Urothelium cell line (cell line): ENCODE data around the gene EPM2A.
A peak's percentile ranks its signal among the peaks of the same experiment; 100 is the strongest.
"Not testable (repeated sequence)": the region's sequence is repeated elsewhere in the genome, so short reads cannot be mapped to it uniquely, and the experiment has no call there.

ENCODE experiments used
- DNase-seq: peaks from one replicate; pipeline ENCODE4 v3.0.0; 2011; ENCODE audit warnings: low spot score, mixed read lengths
- FAIRE-seq: peaks from 2 replicates; lab custom pipeline; 2011; peaks lifted over from hg19 to GRCh38; lab: Jason Lieb, UNC

EPM2A gene

DNA sequence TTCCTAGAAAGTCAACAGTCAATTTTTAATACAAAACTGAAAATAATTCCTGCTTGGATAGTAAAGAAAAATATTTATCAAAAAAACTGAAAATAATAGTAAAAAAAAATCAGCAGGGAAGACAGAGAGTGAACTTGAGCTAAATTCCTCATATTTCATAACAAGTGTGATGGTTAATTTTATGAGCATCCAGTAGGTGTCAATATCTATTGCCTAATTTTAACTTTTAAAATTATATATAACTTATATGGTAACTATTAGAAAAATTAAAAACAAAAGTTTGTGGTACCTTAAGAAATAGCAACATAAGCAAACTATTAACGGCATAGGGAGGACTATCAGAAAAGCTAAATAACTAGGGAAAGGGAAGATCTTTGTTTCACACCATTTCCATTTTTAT, 2.1 kb downstream of the EPM2A start:
- no peak for FAIRE-seq

DNA sequence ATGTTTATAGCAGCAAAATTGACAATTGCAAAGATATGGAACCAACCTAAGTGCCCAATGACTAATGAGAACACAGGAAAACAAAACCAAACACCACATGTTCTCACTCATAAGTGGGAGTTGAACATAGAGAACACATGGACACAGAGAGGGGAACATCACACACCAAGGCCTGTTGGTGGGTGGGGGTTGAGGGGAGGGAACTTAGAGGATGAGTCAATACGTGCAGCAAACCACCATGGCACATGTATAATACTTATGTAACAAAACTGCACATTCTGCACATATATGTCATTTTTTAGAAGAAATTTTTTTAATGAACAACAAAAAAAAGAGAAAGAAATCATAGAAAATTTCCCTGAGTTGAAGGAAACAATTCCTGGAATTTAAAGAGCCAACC, 3.9 kb downstream of the EPM2A start:
- FAIRE-seq (no peak), DNase-seq (no peak)

More for the DNA sequence above, 2.1 kb downstream of the EPM2A start:
- no peak for DNase-seq

DNA sequence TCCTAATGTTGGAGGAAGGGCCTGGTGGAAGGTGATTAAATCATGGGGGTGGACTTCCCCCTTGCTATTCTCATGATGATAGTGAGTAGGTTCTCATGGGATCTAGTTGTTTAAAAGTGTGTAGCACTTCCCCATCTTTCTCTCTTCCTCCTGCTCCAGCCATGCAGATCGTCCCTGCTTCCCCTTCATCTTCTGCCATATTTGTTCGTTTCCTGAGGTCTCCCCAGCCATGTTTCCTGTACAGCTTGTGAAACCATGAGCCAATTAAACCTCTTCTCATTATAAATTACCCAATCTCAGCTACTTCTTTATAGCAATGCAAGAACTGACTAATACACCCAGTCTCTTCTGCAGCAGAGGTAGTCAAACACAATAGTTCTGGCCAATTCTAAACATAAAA, 5.4 kb downstream of the EPM2A start:
- FAIRE-seq (no peak), DNase-seq (no peak)

DNA sequence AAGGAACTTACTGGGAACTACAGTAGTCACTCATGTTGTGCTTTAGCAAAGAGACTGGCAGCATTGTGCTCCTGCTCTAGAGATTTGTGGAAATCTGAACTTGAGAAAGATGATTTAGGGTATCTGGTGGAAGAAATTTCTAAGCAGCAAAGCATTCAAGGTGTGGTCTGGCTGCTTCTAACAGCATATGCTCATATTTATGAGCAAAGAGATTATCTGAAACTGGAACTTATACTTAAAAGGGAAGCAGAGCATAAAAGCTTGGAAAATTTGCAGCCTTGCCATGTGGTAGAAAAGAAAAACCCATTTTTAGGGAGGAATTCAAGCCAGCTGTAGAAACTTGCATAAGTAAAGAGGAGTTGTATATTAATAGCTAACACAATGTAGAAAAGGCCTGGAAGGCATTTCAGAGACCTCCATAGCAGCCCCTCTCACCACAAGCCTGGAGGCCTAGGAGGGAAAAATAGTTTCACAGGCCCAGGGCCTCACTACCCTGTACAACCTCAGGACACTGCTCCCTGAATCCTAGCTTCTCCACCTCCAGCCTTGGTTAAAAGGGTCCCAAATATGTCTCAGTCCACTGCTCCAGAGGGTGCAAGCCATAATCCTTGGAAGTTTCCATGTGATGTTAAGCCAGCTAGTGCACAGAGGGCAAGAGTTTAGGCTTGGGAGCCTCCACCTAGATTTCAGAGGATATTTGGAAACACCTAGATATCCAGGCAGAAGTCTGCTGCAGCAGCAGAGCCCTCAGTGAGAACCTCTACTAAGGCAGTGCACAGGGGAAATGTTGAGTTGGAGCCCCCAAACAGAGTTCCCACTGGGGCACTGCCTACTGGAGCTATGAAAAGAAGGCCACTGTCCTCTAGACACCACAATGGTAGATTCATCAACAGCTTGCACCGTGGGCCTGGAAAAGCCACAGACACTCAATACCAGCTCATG, 6.6 kb downstream of the EPM2A start:
- no peak for DNase-seq
- no peak for FAIRE-seq

DNA sequence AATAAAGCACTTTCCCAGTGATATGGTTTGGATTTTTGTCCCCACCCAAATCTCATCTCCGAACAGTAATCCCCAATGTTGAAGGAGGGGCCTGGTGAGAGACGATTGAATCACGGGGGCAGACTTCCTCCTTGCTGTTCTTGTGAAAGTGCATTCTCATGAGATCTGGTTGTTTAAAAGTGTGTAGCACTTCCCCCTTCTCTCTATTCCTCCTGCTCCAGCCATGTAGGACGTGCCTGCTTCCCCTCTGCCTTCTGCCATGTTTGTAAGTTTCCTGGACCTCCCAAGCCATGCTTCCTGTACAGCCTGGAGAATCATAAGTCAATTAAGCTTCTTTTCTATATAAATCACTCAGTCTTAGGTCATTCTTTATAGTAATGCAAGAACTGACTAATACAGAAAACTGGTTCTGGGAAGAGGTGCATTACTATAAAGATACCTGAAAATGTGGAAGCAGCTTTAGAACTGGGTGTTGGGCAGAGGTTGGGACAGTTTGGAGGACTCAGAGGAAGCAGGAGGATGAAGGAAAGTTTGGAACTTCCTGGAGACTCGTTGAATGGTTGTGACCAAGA, 7.4 kb downstream of the EPM2A start:
- no peak for FAIRE-seq

DNA sequence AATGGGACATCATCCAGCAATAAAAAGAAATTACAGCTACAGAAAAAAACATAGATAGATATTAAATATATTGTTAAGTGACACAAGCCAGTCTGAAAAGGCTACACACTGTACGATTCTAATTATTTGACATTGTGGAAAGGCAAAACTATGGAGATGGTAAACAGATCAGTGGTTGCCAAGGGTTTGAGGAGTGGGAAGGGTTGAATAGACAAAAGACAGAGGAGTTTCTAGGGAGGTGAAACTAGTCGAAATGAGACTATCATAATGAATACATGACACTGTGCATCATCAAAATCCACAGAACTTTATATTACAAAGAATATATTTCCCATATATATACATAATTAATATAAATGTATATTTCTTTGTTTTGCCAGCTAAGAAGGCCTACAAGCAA, 9.8 kb downstream of the EPM2A start:
- DNase-seq: no peak
- no peak for FAIRE-seq

More for the DNA sequence above, 7.4 kb downstream of the EPM2A start:
- no peak for DNase-seq

DNA sequence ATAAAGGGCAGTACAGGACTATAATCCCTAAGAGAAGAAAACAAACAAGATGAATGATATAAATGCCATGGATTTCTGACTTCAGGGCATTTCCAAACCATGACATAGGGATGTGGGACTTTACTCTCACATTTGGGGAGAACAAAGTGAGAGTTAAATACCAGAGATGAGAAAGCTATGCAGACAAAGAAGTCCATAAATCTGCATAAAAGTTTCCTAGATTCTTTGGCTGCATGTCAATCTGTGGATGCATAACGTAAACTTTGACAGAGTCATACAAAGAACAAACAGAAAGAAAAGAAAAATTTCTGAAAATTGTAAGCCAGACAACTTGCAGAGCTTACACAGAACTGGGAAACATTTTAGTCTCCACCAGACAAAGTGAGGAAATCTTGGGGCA, 11.7 kb downstream of the EPM2A start:
- no peak for DNase-seq
- no peak for FAIRE-seq

DNA sequence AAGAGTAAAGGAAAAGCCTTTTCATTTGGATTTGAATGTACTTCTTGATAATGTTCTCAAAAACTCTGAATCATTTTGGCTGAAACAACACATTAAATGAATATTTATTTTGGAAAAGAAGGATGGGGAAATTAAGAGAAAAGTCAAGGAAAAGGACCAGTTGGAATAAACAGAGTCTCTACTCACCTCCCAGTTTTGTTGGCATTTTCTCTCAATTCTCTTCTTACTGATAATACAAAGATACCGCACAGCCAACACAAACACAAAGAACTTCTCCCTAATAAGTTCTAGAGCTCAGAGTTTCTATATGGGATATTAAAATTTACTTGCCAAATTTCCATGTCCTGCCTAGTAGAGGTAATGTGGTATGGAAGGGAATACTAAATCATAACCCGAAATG, 13.1 kb downstream of the EPM2A start:
- DNase-seq (no peak), FAIRE-seq (no peak)

DNA sequence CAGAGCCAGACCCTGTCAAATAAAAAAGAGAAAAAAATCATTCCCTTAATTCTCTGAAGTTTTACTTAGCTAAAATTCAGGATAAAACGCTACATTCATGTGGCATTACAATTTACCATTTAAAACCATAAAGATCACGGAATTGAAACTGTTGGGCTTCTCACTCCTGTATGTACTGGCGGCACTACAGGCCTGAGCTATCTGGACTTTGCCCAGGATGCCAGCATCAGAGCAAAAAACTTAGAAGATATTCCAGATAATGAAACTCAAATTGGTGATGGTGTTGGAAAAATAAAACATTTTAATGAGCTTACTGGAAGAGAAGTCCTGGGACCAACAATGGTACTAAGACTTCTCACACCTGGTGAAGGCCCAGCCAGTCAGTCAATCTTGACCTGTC, 14.2 kb downstream of the EPM2A start:
- FAIRE-seq: no peak
- no peak for DNase-seq

DNA sequence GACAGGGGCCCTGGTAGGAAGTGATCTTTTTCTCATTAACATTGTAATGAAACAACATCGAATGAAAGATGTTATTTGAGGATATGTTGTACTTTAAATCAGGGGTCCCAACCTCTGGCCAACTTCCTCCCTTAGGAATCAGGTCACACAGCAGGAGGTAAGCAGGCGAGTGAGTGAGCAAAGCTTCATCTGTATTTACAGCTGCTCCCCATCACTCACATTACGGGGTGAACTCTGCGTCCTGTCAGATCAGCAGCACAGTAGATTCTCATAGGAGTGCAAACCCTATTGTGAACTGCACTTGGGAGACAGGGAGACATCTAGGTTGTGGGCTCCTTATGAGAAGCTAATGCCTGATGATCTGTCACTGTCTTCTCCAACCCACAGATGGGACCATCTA, 19.9 kb downstream of the EPM2A start:
- DNase-seq (no peak), FAIRE-seq (no peak)

DNA sequence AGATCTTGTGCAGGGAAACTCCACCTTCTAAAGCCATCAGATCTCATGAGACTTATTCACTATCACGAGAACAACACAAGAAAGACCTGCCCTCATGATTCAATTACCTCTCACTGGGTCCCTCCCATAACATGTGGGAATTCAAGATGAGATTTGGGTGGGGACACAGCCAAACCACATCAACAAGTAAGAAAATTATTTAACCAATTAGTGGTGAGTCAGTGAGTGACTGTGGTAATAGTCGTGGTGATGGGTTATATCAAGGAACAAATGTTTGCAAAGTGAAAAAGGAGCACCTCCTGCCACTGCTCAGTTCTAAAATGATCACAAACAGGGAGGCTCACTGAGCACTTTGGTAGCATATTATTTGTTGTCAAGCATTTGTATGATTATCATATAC, 20.6 kb downstream of the EPM2A start:
- FAIRE-seq (no peak), DNase-seq (no peak)

DNA sequence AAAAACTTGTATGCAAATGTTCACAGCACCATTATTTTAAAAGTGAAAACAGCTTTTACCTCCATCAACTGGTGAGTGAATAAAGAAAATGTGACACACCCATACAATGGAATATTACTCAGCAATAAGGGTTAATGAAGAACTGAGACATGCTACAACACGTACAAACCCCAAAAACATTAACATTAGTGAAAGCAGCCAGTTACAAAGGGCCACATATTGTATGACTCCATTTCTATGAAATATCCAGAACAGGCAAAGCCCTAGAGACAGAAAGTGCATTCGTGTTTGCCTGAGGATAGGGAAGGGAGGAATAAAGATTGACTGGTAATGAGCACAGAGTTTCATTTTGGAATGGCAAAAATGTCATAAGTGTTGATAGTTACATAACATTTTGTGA, 21.5 kb downstream of the EPM2A start:
- no peak for DNase-seq
- no peak for FAIRE-seq

DNA sequence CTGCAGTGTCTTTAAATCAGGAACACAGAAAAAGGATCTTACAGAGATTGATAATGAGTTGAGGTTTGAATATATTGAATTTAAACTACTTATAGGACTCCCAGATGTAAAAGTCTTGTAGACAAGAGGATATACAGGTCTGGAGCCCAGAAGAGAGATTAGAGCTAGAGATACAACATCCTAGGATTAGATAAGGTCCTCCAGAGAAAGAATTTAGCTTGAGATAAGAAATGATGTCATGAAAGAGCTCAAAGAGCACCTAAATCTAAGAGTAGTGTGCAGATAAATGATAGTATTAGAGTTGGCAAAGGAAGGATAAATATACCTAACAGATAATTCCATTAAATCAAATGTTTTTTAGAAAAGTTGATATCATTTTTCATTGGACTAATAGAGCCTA, 23.9 kb downstream of the EPM2A start:
- DNase-seq (no peak), FAIRE-seq (no peak)

DNA sequence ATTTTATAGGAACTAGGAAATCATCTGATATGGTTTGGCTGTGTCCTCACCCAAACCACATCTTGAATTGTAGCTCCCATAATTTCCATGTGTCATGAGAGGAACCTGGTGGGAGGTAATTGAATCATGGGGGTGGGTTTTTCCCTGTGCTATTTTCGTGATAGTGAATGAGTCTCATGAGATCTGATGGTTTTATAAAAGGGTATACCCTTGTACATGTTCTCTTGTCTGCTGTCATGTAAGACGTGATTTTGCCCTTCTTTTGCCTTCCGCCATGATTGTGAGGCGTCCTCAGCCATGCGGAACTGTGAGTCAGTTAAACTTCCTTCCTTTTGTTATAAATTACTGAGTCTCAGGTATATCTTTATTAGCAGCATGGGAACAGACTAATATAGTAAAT, 27.9 kb downstream of the EPM2A start:
- FAIRE-seq: no peak
- no peak for DNase-seq

DNA sequence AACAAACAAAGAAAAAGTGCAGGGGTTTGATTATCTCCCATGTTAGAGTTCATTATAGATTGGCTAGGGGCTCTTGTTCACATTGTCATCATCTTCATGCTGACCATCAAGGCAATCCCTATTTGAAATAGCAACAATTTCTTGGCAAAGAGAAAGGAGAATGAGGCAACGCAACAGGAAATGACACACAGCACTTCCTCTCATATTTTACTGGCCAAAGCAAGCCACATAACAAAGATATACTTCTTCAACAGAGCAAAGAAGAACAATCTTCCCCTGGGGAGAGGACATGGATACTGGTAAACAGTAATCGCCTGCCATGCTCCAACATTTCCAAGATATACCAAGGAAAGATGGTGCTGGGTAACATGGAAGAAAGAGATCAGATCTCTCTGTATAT, 29.8 kb downstream of the EPM2A start:
- FAIRE-seq: no peak
- no peak for DNase-seq

DNA sequence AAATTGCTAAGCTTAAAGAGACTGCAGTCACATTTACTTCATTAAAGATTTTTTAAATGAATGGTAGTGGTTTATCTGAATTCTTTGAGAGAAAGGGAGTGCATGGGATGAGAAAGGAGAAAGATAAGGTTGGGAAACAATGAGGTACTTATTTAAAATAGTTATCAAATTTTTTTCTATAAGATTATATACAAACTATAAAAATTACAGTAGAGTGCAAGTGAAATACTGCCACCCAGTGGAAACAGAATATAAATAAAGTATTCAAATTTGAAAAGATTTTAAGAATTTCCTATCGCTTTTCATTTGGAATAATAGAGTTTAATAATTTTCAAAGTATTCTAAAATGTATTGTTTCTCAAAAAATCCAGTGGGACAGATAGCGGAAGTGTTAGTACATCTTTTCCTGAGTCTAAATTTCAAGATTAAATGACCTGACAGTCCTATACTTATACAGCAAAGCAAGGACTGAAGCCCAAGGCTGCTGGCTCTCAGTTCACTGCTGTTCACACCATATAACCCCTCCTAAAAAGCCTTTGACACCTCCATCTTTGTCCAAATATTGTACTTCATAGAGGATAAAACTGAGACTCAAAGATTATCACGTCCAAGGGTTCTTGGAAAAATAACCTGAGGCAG, 31.1 kb downstream of the EPM2A start:
- no peak for FAIRE-seq

DNA sequence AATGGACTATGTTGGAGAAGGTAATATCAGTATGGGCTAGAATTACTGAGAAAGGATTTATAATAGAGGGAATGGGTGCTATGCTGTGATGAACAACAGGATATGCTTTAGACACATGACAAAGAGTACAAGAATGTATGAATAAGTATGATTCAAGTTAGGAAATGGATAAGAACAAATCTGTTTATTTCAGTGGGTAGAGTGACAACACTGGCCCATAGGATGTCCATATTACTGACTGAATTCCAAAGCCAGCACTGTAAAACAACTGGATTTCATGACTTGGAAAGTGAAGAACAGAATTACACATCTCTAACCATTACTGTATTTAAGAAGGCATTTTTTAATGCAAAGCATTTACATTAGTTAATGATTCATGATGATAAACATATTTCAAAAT, 35.9 kb downstream of the EPM2A start:
- FAIRE-seq: no peak
- DNase-seq: peak; percentile 8

More for the DNA sequence above, 31.1 kb downstream of the EPM2A start:
- no peak for DNase-seq

DNA sequence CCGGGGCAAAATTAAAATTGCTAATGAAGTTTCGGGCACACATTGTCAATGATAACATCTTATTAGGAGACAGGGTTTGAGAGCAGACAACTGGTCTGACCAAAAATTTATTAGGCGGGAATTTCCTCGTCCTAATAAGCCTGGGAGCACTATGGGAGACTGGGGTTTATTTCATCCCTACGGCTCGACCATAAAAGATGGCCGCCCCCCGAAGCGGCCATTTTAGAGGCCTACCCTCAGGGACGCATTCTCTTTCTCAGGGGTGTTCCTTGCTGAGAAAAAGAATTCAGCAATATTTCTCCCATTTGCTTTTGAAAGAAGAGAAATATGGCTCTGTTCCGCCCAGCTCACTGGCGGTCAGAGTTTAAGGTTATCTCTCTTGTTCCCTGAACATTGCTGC, 37.9 kb downstream of the EPM2A start:
- not testable (repeated sequence) for DNase-seq, FAIRE-seq

DNA sequence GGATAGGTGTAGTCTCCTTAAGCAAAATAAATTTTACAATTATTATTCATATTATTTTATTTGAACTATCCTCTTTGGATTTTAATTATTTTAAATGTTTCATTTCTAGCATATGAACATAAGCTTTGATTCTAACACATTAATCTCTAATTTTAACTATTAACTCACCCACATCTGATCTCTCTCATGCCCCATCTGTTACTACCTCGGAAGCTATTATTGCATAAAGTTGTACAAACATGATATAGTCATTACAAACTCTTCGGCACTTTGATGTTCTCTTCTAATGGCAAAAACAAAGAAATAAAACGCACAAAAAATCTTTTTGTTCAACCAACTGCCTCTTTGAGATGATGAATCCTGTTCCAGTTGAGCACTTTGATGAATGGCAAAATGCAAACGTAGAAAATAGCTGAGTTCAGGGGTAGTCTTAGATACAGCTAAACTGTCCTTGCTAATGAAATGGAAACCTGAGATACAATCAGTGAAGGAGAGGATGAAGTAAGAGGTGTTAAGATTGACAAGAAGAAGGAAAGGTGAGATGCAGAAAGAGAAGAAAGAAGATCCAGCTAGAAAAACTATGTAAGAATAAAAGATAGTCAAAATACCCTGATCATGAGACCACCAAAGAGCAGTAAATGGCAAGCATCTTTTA, 41.1 kb downstream of the EPM2A start:
- no peak for FAIRE-seq
- DNase-seq: no peak

DNA sequence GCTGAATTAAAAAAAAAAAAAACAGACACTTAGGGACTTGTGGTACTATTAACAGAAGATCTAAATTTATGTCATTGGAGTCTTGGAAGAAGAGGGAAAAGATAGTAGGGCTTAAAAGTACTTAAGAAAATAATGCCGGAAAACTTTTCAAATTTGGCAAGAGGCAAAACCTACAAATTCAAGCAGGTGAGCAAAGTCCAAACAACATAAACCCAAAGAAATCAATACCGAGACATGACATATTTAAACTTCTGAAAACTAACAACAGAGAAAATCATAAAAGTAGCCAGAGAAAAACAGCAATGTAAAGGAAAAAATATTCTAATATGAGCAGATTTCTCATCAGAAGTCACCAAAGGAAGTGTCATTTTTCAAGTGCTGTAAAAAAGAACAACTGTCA, 44.4 kb downstream of the EPM2A start:
- FAIRE-seq (no peak), DNase-seq (no peak)

DNA sequence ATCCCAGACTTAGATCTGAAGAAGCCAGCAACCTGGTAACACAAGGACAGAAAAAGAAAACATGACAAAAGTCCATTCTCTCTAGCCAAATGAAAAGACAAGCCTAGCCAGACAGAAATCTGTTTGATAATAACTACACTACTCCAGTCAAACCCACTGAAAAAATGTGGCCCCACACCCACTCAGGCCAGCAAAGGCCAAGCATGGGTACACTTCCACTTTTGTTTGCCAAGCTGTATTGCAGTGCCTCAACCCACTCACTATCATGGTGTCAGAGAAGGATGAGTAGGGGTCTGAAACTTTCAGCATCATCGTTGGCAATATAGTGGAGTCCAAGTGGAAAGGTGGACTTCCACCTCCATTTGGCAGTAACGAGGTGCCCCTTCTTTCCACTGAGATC, 45.8 kb downstream of the EPM2A start:
- DNase-seq (no peak), FAIRE-seq (no peak)
